HEK293T (cell line): ENCODE results near the gene SMDT1.
A peak's percentile ranks its signal among the peaks of the same experiment; 100 is the strongest.

Experiments
- CTCF ChIA-PET: fragments of 350-600 bp; formaldehyde crosslinking; extraction: SDS; loops from one replicate; lab custom pipeline; 2021; ENCODE audit warnings: antibody characterized with exemption, inconsistent platforms; lab: Yijun Ruan, JAX
- POLR2A ChIA-PET: fragments of 350-600 bp; formaldehyde crosslinking; extraction: SDS; loops from one replicate; lab custom pipeline; 2020; ENCODE audit warnings: antibody characterized with exemption, inconsistent platforms; lab: Yijun Ruan, JAX
- DNase-seq: peaks from one replicate; pipeline ENCODE4 v3.0.0; 2012; ENCODE audit warnings: mixed read lengths; ENCODE audit errors: extremely low spot score
- ARNT ChIP-seq: fragments of 450-650 bp; IDR thresholded peaks from 2 replicates; pipeline ENCODE4 v1.6.1; 2017; ENCODE audit warnings: mild to moderate bottlenecking
- BHLHE40 ChIP-seq: fragments of 450-650 bp; IDR thresholded peaks from 2 replicates; pipeline ENCODE4 v1.6.1; 2016; ENCODE audit warnings: mild to moderate bottlenecking, moderate library complexity, borderline replicate concordance
- CTBP1 ChIP-seq: fragments of 450-650 bp; IDR thresholded peaks from 2 replicates; pipeline ENCODE4 v1.6.1; 2016; ENCODE audit warnings: borderline replicate concordance
- ELF4 ChIP-seq: fragments of 450-650 bp; IDR thresholded peaks from 2 replicates; pipeline ENCODE4 v1.6.1; 2017; ENCODE audit warnings: antibody characterized with exemption
- FOXA1 ChIP-seq: fragments of 450-650 bp; IDR thresholded peaks from 2 replicates; pipeline ENCODE4 v1.6.1; 2016; ENCODE audit warnings: mild to moderate bottlenecking
- FOXK2 ChIP-seq: fragments of 450-650 bp; IDR thresholded peaks from 2 replicates; pipeline ENCODE4 v1.6.1; 2016; ENCODE audit warnings: mild to moderate bottlenecking
- FOXM1 ChIP-seq: fragments of 450-650 bp; IDR thresholded peaks from 2 replicates; pipeline ENCODE4 v1.6.1; 2017; ENCODE audit warnings: mild to moderate bottlenecking, borderline replicate concordance
- HDGF ChIP-seq: fragments of 450-650 bp; IDR thresholded peaks from 2 replicates; pipeline ENCODE4 v1.6.1; 2017; ENCODE audit warnings: antibody characterized with exemption, borderline replicate concordance
- L3MBTL2 ChIP-seq: fragments of 450-650 bp; conservative IDR thresholded peaks from 2 replicates; pipeline ENCODE4 v1.6.1; 2016; ENCODE audit warnings: mild to moderate bottlenecking
- LEF1 ChIP-seq: fragments of 450-650 bp; IDR thresholded peaks from 2 replicates; pipeline ENCODE4 v1.6.1; 2017; ENCODE audit warnings: mild to moderate bottlenecking, borderline replicate concordance
- NFRKB ChIP-seq: fragments of 450-650 bp; IDR thresholded peaks from 2 replicates; pipeline ENCODE4 v1.6.1; 2016; ENCODE audit warnings: mild to moderate bottlenecking, moderate library complexity
- SP1 ChIP-seq: fragments of 450-650 bp; IDR thresholded peaks from 2 replicates; pipeline ENCODE4 v1.6.1; 2017
- SUZ12 ChIP-seq: fragments of 450-650 bp; IDR thresholded peaks from 2 replicates; pipeline ENCODE4 v1.6.1; 2016; ENCODE audit warnings: mild to moderate bottlenecking
- TARDBP ChIP-seq: fragments of 450-650 bp; IDR thresholded peaks from 2 replicates; pipeline ENCODE4 v1.6.1; 2016
- ZNF384 ChIP-seq: fragments of 450-650 bp; IDR thresholded peaks from 2 replicates; pipeline ENCODE4 v1.6.1; 2016
- TF ChIP-seq, protein P1 (sequence below): fragments of 450-650 bp; IDR thresholded peaks from 2 replicates; pipeline ENCODE4 v1.6.1; 2016

The SMDT1 gene

DNA sequence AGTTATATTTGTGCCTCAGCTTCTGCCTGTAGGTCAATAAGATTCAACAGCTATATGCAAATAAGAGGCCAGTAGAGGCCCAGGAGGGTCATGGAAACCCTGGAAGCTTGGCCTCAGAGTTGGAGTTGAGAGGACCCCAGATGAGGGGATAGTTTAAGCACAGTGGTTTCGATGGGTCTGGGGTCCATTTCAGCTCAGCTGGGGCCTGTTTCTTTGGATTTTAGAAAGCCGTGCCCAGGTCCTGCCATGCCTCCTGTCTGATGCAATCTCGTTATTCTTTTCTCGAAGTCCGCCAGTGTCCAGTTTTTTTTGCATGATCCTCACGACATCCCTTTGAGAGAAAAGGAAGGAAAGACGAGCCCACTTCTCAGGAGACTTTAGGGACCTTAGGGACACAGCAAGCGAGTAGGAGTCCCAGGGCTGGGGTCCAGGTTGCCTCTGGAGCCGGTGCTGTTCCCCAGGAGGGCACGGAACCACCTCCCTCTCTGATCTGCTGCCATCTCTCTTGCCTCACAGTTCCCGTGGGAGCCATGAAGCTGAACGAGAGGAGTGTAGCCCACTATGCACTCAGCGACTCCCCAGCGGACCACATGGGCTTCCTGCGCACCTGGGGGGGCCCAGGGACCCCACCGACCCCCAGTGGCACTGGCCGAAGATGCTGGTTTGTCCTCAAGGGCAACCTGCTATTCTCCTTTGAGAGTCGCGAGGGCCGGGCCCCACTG is 2.6 kb upstream of the SMDT1 start:
- DNase-seq, result no peak
- ChIA-PET CTCF (interaction anchor here (0.7 kb wide), 1 partner anchor 396 kb away, joined by 3 read pairs; no protein-coding TSS in a partner anchor), POLR2A (interaction anchor here (1.8 kb wide), 1 partner anchor 130 kb away, joined by 8 read pairs; the partner anchor contains the start of gene CENPM)
- no peak for TF ChIP-seq HDGF
- no peak for TF ChIP-seq SUZ12
- TF ChIP-seq NFRKB, result no peak
- TF ChIP-seq TARDBP, result no peak
- no peak for TF ChIP-seq ELF4
- no peak for TF ChIP-seq ARNT
- no peak for TF ChIP-seq L3MBTL2
- TF ChIP-seq FOXM1, result no peak
- TF ChIP-seq FOXK2, result no peak
- TF ChIP-seq BHLHE40, result no peak
- TF ChIP-seq, protein P1, sequence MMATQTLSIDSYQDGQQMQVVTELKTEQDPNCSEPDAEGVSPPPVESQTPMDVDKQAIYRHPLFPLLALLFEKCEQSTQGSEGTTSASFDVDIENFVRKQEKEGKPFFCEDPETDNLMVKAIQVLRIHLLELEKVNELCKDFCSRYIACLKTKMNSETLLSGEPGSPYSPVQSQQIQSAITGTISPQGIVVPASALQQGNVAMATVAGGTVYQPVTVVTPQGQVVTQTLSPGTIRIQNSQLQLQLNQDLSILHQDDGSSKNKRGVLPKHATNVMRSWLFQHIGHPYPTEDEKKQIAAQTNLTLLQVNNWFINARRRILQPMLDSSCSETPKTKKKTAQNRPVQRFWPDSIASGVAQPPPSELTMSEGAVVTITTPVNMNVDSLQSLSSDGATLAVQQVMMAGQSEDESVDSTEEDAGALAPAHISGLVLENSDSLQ, result no peak
- TF ChIP-seq ZNF384, result no peak
- TF ChIP-seq SP1, result no peak
- no peak for TF ChIP-seq CTBP1
- TF ChIP-seq FOXA1, result no peak
- no peak for TF ChIP-seq LEF1

DNA sequence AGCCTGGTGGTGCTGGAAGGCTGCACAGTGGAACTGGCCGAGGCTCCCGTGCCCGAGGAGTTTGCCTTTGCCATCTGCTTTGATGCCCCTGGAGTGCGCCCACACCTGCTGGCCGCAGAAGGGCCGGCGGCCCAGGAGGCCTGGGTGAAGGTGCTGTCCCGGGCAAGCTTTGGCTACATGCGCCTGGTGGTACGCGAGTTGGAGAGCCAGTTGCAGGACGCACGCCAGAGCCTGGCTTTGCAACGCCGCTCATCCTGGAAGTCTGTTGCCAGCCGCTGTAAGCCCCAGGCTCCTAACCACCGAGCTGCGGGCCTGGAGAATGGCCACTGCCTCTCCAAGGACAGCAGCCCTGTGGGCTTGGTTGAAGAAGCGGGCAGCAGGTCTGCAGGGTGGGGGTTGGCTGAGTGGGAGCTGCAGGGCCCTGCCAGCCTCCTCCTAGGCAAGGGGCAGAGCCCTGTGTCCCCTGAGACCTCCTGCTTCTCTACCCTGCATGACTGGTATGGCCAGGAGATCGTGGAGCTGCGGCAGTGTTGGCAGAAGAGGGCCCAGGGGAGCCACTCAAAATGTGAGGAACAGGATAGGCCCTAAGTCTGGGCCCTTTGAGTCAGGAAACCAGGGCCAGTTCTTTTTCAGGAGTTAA is 1.9 kb upstream of the SMDT1 start:
- CTCF ChIA-PET, result no interaction called here
- no peak for DNase-seq
- TF ChIP-seq FOXM1 (no peak), FOXK2 (no peak), ZNF384 (no peak)
- POLR2A ChIA-PET, result interaction anchor here (1.2 to 4.4 kb wide), 6 partner anchors 7 to 1110 kb away, joined by 3 to 57 read pairs (median 4); partner anchors contain the start of genes CENPM, NAGA and NDUFA6

DNA sequence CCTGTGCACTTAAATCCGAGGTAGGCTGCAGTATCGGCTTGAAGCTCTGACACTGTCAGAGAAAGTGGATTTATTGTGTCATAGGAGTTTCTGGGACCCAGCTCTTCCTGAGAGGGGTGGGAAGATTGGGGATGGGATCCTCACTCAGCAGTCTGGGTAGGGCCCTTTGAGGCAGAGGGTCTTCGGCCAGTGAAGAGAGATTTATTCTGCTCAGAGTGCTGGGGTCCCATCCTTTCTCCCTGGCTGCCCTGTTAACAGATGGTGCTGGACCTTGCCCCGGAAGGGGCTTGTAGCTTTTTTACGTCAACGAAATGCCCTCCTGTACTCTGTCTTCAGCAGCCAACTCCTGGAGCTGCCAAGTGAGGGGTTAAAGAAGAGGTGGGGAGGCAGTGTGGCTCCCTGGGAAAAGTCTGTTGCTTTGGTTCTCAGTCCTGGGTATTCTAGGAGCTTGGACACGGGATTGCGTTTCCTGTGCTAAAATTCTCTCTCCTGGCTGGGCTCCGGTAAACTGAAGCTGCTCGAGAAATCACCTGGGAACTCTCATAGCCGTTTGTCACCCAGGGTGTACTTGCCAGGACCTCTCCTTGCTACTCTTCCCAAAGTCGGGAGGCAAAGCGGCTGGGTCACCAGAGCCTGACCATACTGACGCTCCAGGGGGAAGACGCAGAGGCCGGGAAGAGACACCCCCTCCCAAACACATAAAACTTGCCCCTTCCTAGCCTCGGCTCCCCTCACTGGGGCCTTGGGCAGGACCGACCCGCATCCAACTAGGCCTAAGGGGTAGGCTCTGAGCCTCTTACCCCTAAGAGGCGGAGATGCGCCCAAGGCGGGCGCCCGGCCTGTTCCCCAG is 806 bp upstream of the SMDT1 start:
- ChIA-PET CTCF (interaction anchor here (1.4 kb wide), 1 partner anchor 132 kb away, joined by 7 read pairs; the partner anchor contains the start of gene CENPM), POLR2A (interaction anchor here (1.1 to 4.4 kb wide), 8 partner anchors 8 to 1109 kb away, joined by 3 to 57 read pairs (median 4); partner anchors contain the start of genes CENPM, NAGA and NDUFA6)
- DNase-seq, result peak; percentile 25
- TF ChIP-seq FOXM1, result no peak
- no peak for TF ChIP-seq ELF4
- no peak for TF ChIP-seq TARDBP
- no peak for TF ChIP-seq L3MBTL2
- TF ChIP-seq SP1, result no peak
- no peak for TF ChIP-seq SUZ12
- TF ChIP-seq LEF1, result no peak
- TF ChIP-seq ZNF384, result no peak
- TF ChIP-seq FOXA1, result no peak
- TF ChIP-seq BHLHE40, result no peak
- no peak for TF ChIP-seq CTBP1
- TF ChIP-seq NFRKB, result no peak
- TF ChIP-seq HDGF, result no peak
- no peak for TF ChIP-seq FOXK2
- TF ChIP-seq, protein P1, result no peak
- no peak for TF ChIP-seq ARNT

DNA sequence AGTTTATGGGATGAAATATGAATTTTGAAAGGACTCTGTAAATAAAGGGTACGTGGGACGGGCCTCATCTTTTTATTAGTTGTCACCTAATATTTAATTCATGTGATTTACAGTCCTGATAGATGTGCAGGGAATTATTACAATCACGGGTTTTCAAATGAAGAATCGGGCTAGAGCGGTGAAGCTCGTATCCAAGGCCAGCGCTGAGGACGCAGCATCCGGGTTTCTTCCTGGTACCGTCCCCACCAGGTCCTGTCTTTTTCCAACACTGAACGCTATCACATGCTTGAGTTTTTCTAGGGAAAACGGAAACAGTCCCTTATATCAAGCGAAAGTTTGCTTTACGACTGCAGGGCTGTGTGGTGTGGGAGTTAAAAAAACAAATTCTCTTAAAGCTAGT is 787 bp downstream of the SMDT1 start:
- TF ChIP-seq ELF4 (0 out of 2 replicates have a peak, but pooled peaks have one; percentile 12), FOXM1 (no peak)
- DNase-seq, result peak; percentile 28
- ChIA-PET POLR2A (interaction anchor here (0.6 to 4.4 kb wide), 10 partner anchors 9 to 382 kb away, joined by 3 to 57 read pairs (median 4); partner anchors contain the start of genes CENPM, NAGA and NDUFA6), CTCF (interaction anchor here (0.6 to 1.0 kb wide), 3 partner anchors 11 to 464 kb away, joined by 3 to 4 read pairs (median 3); no protein-coding TSS in a partner anchor)

DNA sequence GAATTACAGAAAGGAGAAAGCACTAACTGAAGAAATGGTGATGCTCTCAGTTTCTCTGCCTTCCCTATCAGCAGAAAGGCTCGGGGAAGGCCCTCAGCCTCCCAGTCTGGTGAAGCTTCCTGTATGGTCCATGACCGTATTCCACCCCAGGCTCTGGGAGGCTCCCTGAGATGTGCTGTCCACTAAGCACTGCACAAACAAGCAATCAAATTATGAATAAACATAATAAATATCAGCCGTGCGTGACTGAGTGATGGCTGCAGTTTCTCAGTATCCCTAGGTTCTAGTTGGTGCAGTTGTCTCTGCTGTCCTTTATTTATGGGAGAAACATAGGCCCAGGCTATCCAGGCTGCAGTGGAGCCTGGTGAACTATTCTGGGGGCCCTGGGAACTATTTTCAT is 3.6 kb downstream of the SMDT1 start:
- DNase-seq, result no peak
- ChIA-PET POLR2A (interaction anchor here (2.1 kb wide), 1 partner anchor 12 kb away, joined by 8 read pairs; the partner anchor contains the start of gene NAGA), CTCF (no interaction called here)
- TF ChIP-seq FOXK2, result no peak
- TF ChIP-seq SUZ12, result no peak
- no peak for TF ChIP-seq LEF1
- TF ChIP-seq BHLHE40, result no peak
- TF ChIP-seq ARNT, result no peak
- TF ChIP-seq TARDBP, result no peak
- no peak for TF ChIP-seq NFRKB
- TF ChIP-seq ELF4, result no peak
- no peak for TF ChIP-seq ZNF384
- TF ChIP-seq FOXM1, result no peak
- no peak for TF ChIP-seq FOXA1
- TF ChIP-seq, protein P1, result no peak
- no peak for TF ChIP-seq L3MBTL2
- TF ChIP-seq HDGF, result no peak
